ENCODE data around the gene ELF4. TPM values are rescaled to one million over a fixed set of nuclear protein-coding genes. Genes with fewer than 3 reads are reported as not detected.
A peak's percentile ranks its signal among the peaks of the same experiment; 100 is the strongest.
"Not testable (repeated sequence)": the region's sequence is repeated elsewhere in the genome, so short reads cannot be mapped to it uniquely, and the experiment has no call there.

ELF4 gene
- total and polyA plus RNA-seq, 3 experiments from 2014 or later: 19.5 to 24.7 (median 23.8) TPM

DNA sequence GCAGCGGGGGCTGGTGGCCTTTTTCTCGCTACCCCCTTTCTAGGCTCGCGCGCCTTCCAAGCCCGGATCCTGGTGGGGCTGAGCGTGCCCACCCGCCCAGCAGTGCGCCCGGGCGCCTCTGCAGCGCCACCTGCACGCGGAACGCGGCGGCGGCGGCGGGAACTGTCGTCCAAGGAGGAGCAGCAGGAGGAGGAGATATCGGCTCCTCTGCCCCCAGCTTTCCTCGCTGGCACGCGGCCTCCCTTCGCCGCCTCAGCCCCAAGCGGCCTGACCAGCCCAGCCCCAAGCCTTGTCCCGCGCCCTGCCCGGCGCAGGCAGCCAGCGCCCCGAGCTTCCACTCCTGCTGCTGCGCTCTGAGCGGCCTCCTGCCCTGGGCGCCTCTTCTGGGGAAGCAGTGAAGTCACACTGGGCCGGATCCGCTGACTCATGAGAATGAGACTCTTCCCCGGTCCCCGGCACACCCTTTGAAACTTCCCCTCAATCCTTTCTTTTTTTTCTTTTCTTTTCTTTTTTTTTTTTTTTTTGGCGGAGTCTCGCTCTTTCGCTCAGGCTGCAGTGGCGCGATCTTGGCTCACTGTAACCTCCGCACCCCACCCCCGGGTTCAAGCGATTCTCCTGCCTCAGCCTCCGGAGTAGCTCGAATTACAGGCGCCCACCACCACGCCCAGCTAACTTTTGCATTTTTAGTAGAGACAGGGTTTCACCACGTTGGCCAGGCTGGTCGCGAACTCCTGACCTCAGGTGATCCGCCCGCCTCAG, 10.6 kb upstream of the ELF4 start:
- H3K4me3 ChIP-seq (ENCODE audit: low read length): peak overlapping the region; percentile 41
- H3K4me1 Mint-ChIP-seq: peaks cover 9 to 26% (median 24%) of the 10 kb centered on the region in 3 donors
- H3K36me3 ChIP-seq (ENCODE audit: insufficient read depth, low read length): no peaks in the 10 kb centered on the region
- peak overlapping the region in 4 of 8 donors; percentile 14 to 66 (median 38) for H3K27ac Mint-ChIP-seq
- peak overlapping the region; percentile 31 for H3K27ac ChIP-seq (ENCODE audit: low read depth, low read length)
- DNase-seq: peak; percentile 55 to 77 (median 68)
- peaks cover 0 to 6% of the 10 kb centered on the region in 2 donors for H3K27me3 Mint-ChIP-seq
- no peaks in the 10 kb centered on the region for H3K27me3 ChIP-seq (ENCODE audit: insufficient read depth, low read length, poor library complexity, severe bottlenecking)
- POLR2A ChIA-PET: interaction anchor here (0.6 to 3.3 kb wide), 7 partner anchors 17 to 298 kb away, joined by 3 to 14 read pairs (median 5); no protein-coding TSS in a partner anchor
- no peaks in the 10 kb centered on the region for H3K4me1 ChIP-seq (ENCODE audit: insufficient read depth, low read length)
- peak overlapping the region; percentile 62 to 90 (median 72) for H3K4me3 Mint-ChIP-seq
- no peaks in the 10 kb centered on the region for H3K9me3 ChIP-seq (ENCODE audit: low read length)
- CTCF ChIA-PET: interaction anchor here (0.8 to 6.8 kb wide), 18 partner anchors 11 to 344 kb away, joined by 3 to 133 read pairs (median 4); partner anchors contain the start of genes ELF4 and RAB33A
- peaks cover 0 to 4% (median 0%) of the 10 kb centered on the region in 3 donors for H3K36me3 Mint-ChIP-seq
- peaks cover 0 to 3% (median 0%) of the 10 kb centered on the region in 5 donors for H3K9me3 Mint-ChIP-seq

DNA sequence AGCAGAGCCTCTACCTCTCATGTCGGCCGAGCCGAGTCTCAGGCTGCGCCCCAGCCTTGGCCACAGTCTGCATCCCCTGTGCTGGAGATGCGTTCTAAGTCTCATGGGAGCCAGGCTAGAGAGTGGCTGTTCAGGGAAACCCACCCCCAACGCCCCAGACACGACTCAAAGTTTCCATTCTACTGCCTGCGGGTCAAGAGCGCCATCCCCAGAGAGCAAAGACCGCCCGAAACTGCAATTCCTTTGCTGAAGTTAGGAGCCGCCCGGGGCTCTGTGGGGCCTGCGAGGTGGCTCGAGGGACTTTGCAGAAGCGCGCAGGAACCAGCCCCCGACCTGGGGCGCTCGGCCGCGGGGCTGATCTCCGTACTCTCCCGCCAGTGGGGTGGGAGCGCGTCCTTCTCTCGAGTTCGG, 10.0 kb upstream of the ELF4 start:
- Mint-ChIP-seq H3K9me3 (peaks cover 0 to 3% (median 0%) of the 10 kb centered on the region in 5 donors), H3K36me3 (peaks cover 0 to 4% (median 0%) of the 10 kb centered on the region in 3 donors), H3K27ac (peak overlapping the region in 7 of 8 donors; percentile 1 to 66 (median 47)), H3K4me3 (peak overlapping the region; percentile 56 to 90 (median 73)), H3K27me3 (peaks cover 0 to 6% of the 10 kb centered on the region in 2 donors), H3K4me1 (peaks cover 9 to 28% (median 24%) of the 10 kb centered on the region in 3 donors)
- CTCF ChIA-PET: interaction anchor here (1.0 to 6.8 kb wide), 15 partner anchors 9 to 69 kb away, joined by 3 to 133 read pairs (median 5); partner anchors contain the start of genes ELF4 and RAB33A
- no peaks in the 10 kb centered on the region for H3K4me1 ChIP-seq (ENCODE audit: insufficient read depth, low read length)
- no peaks in the 10 kb centered on the region for H3K27me3 ChIP-seq (ENCODE audit: insufficient read depth, low read length, poor library complexity, severe bottlenecking)
- no peaks in the 10 kb centered on the region for H3K9me3 ChIP-seq (ENCODE audit: low read length)
- H3K4me3 ChIP-seq (ENCODE audit: low read length): peak overlapping the region; percentile 41
- POLR2A ChIA-PET: interaction anchor here (0.6 to 3.3 kb wide), 5 partner anchors 18 to 41 kb away, joined by 3 to 14 read pairs (median 5); no protein-coding TSS in a partner anchor
- peak in 2 of 5 donors; percentile 2 to 9 for DNase-seq
- H3K36me3 ChIP-seq (ENCODE audit: insufficient read depth, low read length): no peaks in the 10 kb centered on the region
- peak overlapping the region; percentile 31 for H3K27ac ChIP-seq (ENCODE audit: low read depth, low read length)

DNA sequence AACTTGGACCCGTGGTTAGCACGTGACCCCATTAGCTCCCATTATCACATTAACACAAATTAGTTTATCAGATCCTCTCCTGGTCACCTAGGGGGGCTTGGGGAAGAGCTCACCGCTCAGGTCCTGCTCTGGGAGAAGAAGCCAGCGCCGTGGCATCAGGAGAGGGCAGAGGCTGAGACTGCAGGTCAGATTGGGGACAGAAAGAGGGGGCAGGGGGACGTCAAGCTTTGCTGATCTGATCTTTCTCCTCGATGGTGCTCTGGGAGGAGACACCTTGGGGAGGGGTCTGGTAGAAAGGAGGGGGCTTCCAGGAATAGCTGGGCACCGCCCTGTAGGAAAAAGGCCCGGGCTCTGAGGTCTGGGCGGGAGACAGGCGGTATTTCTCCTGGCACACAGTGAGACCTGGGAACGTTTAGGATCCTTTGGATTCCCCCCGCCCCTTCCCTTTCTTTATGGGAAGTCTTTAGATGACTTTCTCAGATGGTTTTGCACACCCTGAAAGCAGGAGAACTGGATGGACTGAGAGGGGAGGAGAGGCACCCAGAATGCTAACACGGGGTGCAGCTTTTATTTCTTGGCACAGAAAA, 9.1 kb upstream of the ELF4 start:
- Histone ChIP-seq H3K27ac (ENCODE audit: low read depth, low read length) (no peak overlapping the region), H3K4me1 (ENCODE audit: insufficient read depth, low read length) (no peaks in the 10 kb centered on the region), H3K9me3 (ENCODE audit: low read length) (no peaks in the 10 kb centered on the region), H3K4me3 (ENCODE audit: low read length) (no peak overlapping the region), H3K27me3 (ENCODE audit: insufficient read depth, low read length, poor library complexity, severe bottlenecking) (no peaks in the 10 kb centered on the region), H3K36me3 (ENCODE audit: insufficient read depth, low read length) (no peaks in the 10 kb centered on the region)
- CTCF ChIA-PET: interaction anchor here (1.0 to 6.8 kb wide), 13 partner anchors 8 to 72 kb away, joined by 3 to 133 read pairs (median 4); partner anchors contain the start of gene ELF4
- Mint-ChIP-seq H3K36me3 (no peaks in the 10 kb centered on the region), H3K4me1 (peaks cover 9 to 30% (median 24%) of the 10 kb centered on the region in 3 donors), H3K27ac (peak overlapping the region in 2 of 8 donors; percentile 66 to 76), H3K27me3 (peaks cover 0 to 6% of the 10 kb centered on the region in 2 donors), H3K9me3 (peaks cover 0 to 3% (median 0%) of the 10 kb centered on the region in 5 donors), H3K4me3 (peak overlapping the region in 6 of 7 donors; percentile 52 to 90 (median 60))
- DNase-seq: no peak
- POLR2A ChIA-PET: interaction anchor here (1.2 to 3.3 kb wide), 4 partner anchors 27 to 46 kb away, joined by 4 to 12 read pairs (median 4); partner anchors contain the start of gene AIFM1

DNA sequence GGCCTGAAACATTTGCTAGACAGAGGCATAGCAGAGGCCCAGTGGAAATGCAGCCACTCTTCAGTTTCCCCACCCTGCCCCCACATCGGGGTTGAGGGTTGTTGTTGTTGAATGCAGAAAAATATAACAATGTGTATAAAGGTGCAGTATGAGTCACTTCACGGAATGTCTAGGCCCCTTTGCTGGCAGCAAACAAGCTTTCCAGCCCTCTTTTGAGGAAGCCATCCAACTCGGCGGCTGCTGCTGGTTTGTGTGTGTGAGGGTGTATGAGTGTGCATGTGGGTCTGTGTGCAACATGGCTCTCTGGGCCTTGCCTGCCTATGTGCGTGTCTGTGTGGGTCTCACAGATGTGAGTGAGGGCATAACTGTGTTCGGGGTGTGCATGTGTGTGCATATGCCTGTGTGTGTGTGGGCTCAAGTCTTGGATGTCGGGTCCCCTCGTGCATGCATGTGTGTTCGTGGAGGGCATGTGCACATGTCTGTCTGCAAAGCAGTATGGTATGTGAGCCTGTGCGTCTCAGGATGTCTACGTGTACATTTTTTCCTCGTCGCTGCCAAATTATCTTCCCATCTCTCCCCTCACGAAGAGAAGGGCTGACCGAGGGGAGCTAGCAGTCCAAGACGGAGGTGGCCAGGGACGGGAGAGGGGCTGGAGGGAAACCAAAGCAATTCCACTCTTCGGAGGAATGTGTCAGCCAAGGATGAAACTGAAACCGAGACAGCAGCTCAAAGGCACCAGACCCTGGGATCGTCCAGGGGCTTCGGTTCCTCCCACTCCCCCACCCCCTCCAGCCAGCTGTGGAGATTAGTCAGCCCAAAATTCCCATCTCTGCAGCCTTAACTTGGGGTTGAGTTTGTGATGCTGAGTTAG, 8.4 kb upstream of the ELF4 start:
- Histone ChIP-seq H3K36me3 (ENCODE audit: insufficient read depth, low read length) (no peaks in the 10 kb centered on the region), H3K9me3 (ENCODE audit: low read length) (no peaks in the 10 kb centered on the region), H3K4me3 (ENCODE audit: low read length) (no peak overlapping the region), H3K27ac (ENCODE audit: low read depth, low read length) (no peak overlapping the region), H3K4me1 (ENCODE audit: insufficient read depth, low read length) (no peaks in the 10 kb centered on the region), H3K27me3 (ENCODE audit: insufficient read depth, low read length, poor library complexity, severe bottlenecking) (no peaks in the 10 kb centered on the region)
- peaks cover 9 to 37% (median 24%) of the 10 kb centered on the region in 3 donors for H3K4me1 Mint-ChIP-seq
- peaks cover 0 to 5% of the 10 kb centered on the region in 2 donors for H3K27me3 Mint-ChIP-seq
- ChIA-PET POLR2A (interaction anchor here (1.2 to 3.3 kb wide), 4 partner anchors 26 to 47 kb away, joined by 4 to 12 read pairs (median 4); partner anchors contain the start of gene AIFM1), CTCF (interaction anchor here (1.0 to 6.8 kb wide), 10 partner anchors 10 to 73 kb away, joined by 3 to 133 read pairs (median 4); partner anchors contain the start of gene ELF4)
- H3K36me3 Mint-ChIP-seq: no peaks in the 10 kb centered on the region
- peak overlapping the region; percentile 20 to 78 (median 64) for H3K27ac Mint-ChIP-seq
- peak in 1 of 5 donors; percentile 53 for DNase-seq
- H3K4me3 Mint-ChIP-seq: peak overlapping the region; percentile 1 to 90 (median 52)
- peaks cover 0 to 2% (median 0%) of the 10 kb centered on the region in 5 donors for H3K9me3 Mint-ChIP-seq

DNA sequence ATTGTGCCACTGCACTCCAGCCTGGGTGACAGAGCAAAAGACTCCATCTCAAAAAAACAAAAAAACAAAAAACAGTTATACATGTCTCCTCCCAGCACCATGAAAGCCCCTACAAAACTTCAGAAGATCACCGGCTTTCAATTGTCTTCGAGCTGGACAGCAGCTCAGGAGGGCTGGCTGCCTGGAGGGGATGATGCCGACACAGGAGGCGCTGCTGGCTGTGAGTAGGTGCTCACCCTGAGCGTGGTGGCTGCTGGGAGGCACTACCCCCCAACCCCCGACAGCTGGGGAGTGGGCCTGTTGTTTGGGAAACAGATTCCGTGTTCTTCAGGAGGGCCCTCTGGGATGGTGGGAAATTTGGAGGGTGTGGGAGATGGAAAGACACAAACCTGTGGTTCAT, 6.9 kb upstream of the ELF4 start:
- Histone ChIP-seq H3K27ac (ENCODE audit: low read depth, low read length) (no peak overlapping the region), H3K9me3 (ENCODE audit: low read length) (no peaks in the 10 kb centered on the region), H3K4me1 (ENCODE audit: insufficient read depth, low read length) (no peaks in the 10 kb centered on the region), H3K36me3 (ENCODE audit: insufficient read depth, low read length) (no peaks in the 10 kb centered on the region), H3K27me3 (ENCODE audit: insufficient read depth, low read length, poor library complexity, severe bottlenecking) (no peaks in the 10 kb centered on the region), H3K4me3 (ENCODE audit: low read length) (no peak overlapping the region)
- CTCF ChIA-PET: interaction anchor here (1.5 to 6.8 kb wide), 2 partner anchors 21 to 37 kb away, joined by 4 to 133 read pairs; no protein-coding TSS in a partner anchor
- peak overlapping the region in 1 of 8 donors; percentile 88 for H3K27ac Mint-ChIP-seq
- no peaks in the 10 kb centered on the region for H3K36me3 Mint-ChIP-seq
- no peak for DNase-seq
- H3K27me3 Mint-ChIP-seq: peaks cover 0 to 2% of the 10 kb centered on the region in 2 donors
- H3K4me1 Mint-ChIP-seq: peaks cover 11 to 38% (median 24%) of the 10 kb centered on the region in 3 donors
- peak overlapping the region in 1 of 7 donors; percentile 72 for H3K4me3 Mint-ChIP-seq
- POLR2A ChIA-PET: no interaction called here
- no peaks in the 10 kb centered on the region for H3K9me3 Mint-ChIP-seq

DNA sequence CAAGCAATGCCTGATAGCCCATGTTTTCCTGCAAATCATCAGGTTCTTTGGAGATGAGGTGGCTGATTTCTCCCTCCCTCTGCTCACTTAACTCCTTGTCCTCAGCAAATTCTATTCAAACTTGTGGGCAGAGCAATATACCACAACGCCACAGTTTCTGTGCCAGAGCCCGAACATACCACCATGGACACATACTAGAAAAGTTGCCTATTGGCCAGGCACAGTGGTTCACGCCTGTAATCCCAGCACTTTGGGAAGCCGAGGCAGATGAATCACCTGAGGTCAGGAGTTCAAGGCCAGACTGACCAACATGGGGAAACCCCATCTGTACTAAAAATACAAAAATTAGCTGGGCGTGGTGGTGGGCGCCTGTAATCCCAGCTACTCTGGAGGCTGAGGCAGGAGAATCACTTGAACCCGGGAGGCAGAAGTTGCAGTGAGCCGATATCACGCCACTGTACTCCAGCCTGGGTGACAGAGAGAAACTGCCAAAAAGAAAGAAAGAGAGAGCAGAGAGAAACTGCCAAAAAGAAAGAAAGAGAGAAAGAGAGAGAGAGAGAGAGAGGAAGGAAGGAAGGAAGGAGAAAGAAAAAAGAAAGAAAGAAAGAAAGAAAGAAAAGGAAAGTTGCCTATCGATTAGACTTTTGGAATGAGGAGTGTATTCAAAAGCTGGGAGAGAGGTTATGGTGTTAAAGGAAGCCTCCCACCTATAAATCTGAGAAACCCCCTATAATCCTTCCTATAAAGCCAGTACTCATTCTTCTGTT, 5.0 kb upstream of the ELF4 start:
- H3K36me3 Mint-ChIP-seq; H3K4me3 ChIP-seq (ENCODE audit: low read length); H3K27ac ChIP-seq (ENCODE audit: low read depth, low read length); H3K4me1 ChIP-seq (ENCODE audit: insufficient read depth, low read length); H3K27me3 Mint-ChIP-seq; H3K9me3 Mint-ChIP-seq; H3K9me3 ChIP-seq (ENCODE audit: low read length); POLR2A ChIA-PET; H3K36me3 ChIP-seq (ENCODE audit: insufficient read depth, low read length); H3K27me3 ChIP-seq (ENCODE audit: insufficient read depth, low read length, poor library complexity, severe bottlenecking); H3K4me3 Mint-ChIP-seq; DNase-seq: not testable (repeated sequence)
- Mint-ChIP-seq H3K27ac (peak overlapping the region in 1 of 8 donors; percentile 52), H3K4me1 (peaks cover 10 to 37% (median 24%) of the 10 kb centered on the region in 3 donors)
- CTCF ChIA-PET: interaction anchor here (1.0 to 1.6 kb wide), 3 partner anchors 9 to 35 kb away, joined by 3 to 5 read pairs (median 3); no protein-coding TSS in a partner anchor
